Prostate gland (tissue), 2 donors: ENCODE results near the gene NDOR1. TPM values are rescaled to one million over a fixed set of nuclear protein-coding genes. Genes with fewer than 3 reads are reported as not detected.

Experiments used
- DNase-seq: peaks from one replicate; pipeline ENCODE4 v3.0.0-alpha.2; 2019; ENCODE audit warnings: low spot score
- H3K27ac ChIP-seq, 2 donors: fragments of 200-600 bp; sonication (generic); 2 replicates each; pipeline ENCODE4 v1.5.1; 2017 to 2019
- H3K27me3 ChIP-seq: fragments of 200-600 bp; sonication (generic); replicated peaks from 2 replicates; pipeline ENCODE4 v1.5.1; 2019; ENCODE audit not compliant: insufficient read depth
- H3K36me3 ChIP-seq, 2 donors: fragments of 200-600 bp; sonication (generic); 1 replicate in 1 of 2; 2 replicates in 1 of 2; pipeline versions ENCODE4 v1.5.1 to v1.8.1; 2017 to 2019
- H3K4me1 ChIP-seq: fragments of 200-600 bp; sonication (generic); replicated peaks from 2 replicates; pipeline ENCODE4 v1.5.1; 2019
- H3K4me3 ChIP-seq, 2 donors: fragments of 200-600 bp; sonication (generic); 2 replicates each; pipeline ENCODE4 v1.5.1; 2017 to 2019
- H3K9me3 ChIP-seq: fragments of 200-600 bp; sonication (generic); 2 replicates; pipeline ENCODE4 v1.5.1; 2017
- CTCF ChIP-seq, 4 experiments: fragments of 200-600 bp in 2 of 4; fragments of 450-650 bp in 2 of 4; sonication (generic) in 2 of 4; IDR thresholded peaks; 1 replicate in 3 of 4; 2 replicates in 1 of 4; pipeline ENCODE4 v1.5.1; 2016 to 2019; ENCODE audit warnings: antibody characterized with exemption in 4 of 4, mild to moderate bottlenecking in 2 of 4, moderate library complexity in 2 of 4
- POLR2A ChIP-seq: fragments of 450-650 bp; IDR thresholded peaks from one replicate; pipeline ENCODE4 v1.6.1; 2016; ENCODE audit warnings: antibody characterized with exemption, mild to moderate bottlenecking
- POLR2AphosphoS5 ChIP-seq: sonication (generic); formaldehyde crosslinking; IDR thresholded peaks from one replicate; pipeline ENCODE4 v1.6.1; 2017; ENCODE audit warnings: antibody characterized with exemption
- WGBS: methylation state at CpG from one replicate; pipeline ENCODE4 v1.1.5; 2018; 5-methylcytosine and 5-hydroxymethylcytosine counted together
- intact Hi-C: fragments of 100-400 bp; cut with DNase I; formaldehyde crosslinking; loops from one replicate; pipeline ENCODE4 v1.14.2; 2022
- total RNA-seq, 2 donors: library from RNA; depleted of rRNA; stranded (reverse); fragments of >200 nt; gene quantifications; one replicate each; pipeline ENCODE4 v1.1.0, GENCODE V29; 2016

Gene NDOR1
- total RNA-seq, 2 donors from 2014 or later: 18.5 to 31.9 TPM

- intact Hi-C loops: no loop called here
- no peak overlapping the region for H3K4me3 ChIP-seq
- no peak for DNase-seq
- TF ChIP-seq POLR2A: no peak
- TF ChIP-seq POLR2AphosphoS5: no peak
- no peak for TF ChIP-seq CTCF (IDR thresholded peaks at IDR 0.05)
- H3K4me1 ChIP-seq: peaks cover 23% of the 10 kb centered on the region
- WGBS: 68% methylated on average over 40 of the region's 40 CpGs
- H3K27me3 ChIP-seq: peaks cover 4% of the 10 kb centered on the region
- H3K9me3 ChIP-seq: no peaks in the 10 kb centered on the region
- H3K27ac ChIP-seq: no peak overlapping the region
- H3K36me3 ChIP-seq: no peaks in the 10 kb centered on the region
Measured at GRCh38 chr9:137233143-137233980, 27.9 kb downstream of the NDOR1 start.

- intact Hi-C loops: no loop called here
Measured at GRCh38 chr9:137234055-137234697, 28.7 kb downstream of the NDOR1 start.

GRCh38 chr9:137234758-137235423, 29.4 kb downstream of the NDOR1 start:
- no peaks in the 10 kb centered on the region for H3K9me3 ChIP-seq
- TF ChIP-seq CTCF (IDR thresholded peaks at IDR 0.05): no peak
- no peak for TF ChIP-seq POLR2A
- no peak for TF ChIP-seq POLR2AphosphoS5
- H3K27me3 ChIP-seq: peaks cover 4% of the 10 kb centered on the region
- 75% methylated on average over 17 of the region's 18 CpGs for WGBS
- H3K36me3 ChIP-seq: no peaks in the 10 kb centered on the region
- no peak overlapping the region for H3K27ac ChIP-seq
- peaks cover 29% of the 10 kb centered on the region for H3K4me1 ChIP-seq
- no peak for DNase-seq
- intact Hi-C loops: loop anchor here (5.0 kb wide), 1 partner anchor 113 kb away; no protein-coding TSS in a partner anchor
- H3K4me3 ChIP-seq: no peak overlapping the region

More at GRCh38 chr9:137234055-137234697, 28.7 kb downstream of the NDOR1 start:
- TF ChIP-seq POLR2AphosphoS5 (no peak), POLR2A (no peak), CTCF (IDR thresholded peaks at IDR 0.05) (no peak)
- H3K27ac ChIP-seq: no peak overlapping the region
- H3K4me3 ChIP-seq: no peak overlapping the region
- WGBS: 58% methylated on average over 31 of the region's 40 CpGs
- peaks cover 26% of the 10 kb centered on the region for H3K4me1 ChIP-seq
- no peak for DNase-seq
- H3K27me3 ChIP-seq: peaks cover 4% of the 10 kb centered on the region
- H3K9me3 ChIP-seq: no peaks in the 10 kb centered on the region
- no peaks in the 10 kb centered on the region for H3K36me3 ChIP-seq

- intact Hi-C loops: loop anchor here (5.0 kb wide), 1 partner anchor 113 kb away; no protein-coding TSS in a partner anchor
- H3K27ac ChIP-seq: no peak overlapping the region
- no peak for DNase-seq
- H3K4me1 ChIP-seq: peaks cover 29% of the 10 kb centered on the region
- H3K4me3 ChIP-seq: no peak overlapping the region
- TF ChIP-seq POLR2A: no peak
- no peak for TF ChIP-seq POLR2AphosphoS5
- no peak for TF ChIP-seq CTCF (IDR thresholded peaks at IDR 0.05)
- H3K36me3 ChIP-seq: no peaks in the 10 kb centered on the region
- H3K9me3 ChIP-seq: no peaks in the 10 kb centered on the region
- 67% methylated on average over 32 of the region's 35 CpGs for WGBS
- peaks cover 4% of the 10 kb centered on the region for H3K27me3 ChIP-seq
Measured at GRCh38 chr9:137235424-137236237, 30.1 kb downstream of the NDOR1 start.
